Muscle layer of colon (tissue), 2 donors: ENCODE results near the gene SDHAF4.
"Not testable (repeated sequence)": the region's sequence is repeated elsewhere in the genome, so short reads cannot be mapped to it uniquely, and the experiment has no call there.

Source experiments
- H3K27ac ChIP-seq: one replicate; pipeline ENCODE4 v1.7.0; 2013; ENCODE audit warnings: low read depth, mild to moderate bottlenecking, low read length, moderate library complexity
- H3K27me3 ChIP-seq, 2 donors: one replicate each; pipeline ENCODE4 v1.7.0; 2013; ENCODE audit warnings: low read length in 2 of 2, mild to moderate bottlenecking in 2 of 2; ENCODE audit not compliant: insufficient read depth in 2 of 2, control insufficient read depth in 1 of 2
- H3K36me3 ChIP-seq: one replicate; pipeline ENCODE4 v1.7.0; 2013; ENCODE audit warnings: mild to moderate bottlenecking, low read length; ENCODE audit not compliant: insufficient read depth
- H3K4me1 ChIP-seq: one replicate; pipeline ENCODE4 v1.7.0; 2013; ENCODE audit warnings: mild to moderate bottlenecking, low read length; ENCODE audit not compliant: insufficient read depth
- H3K4me3 ChIP-seq, 2 donors: one replicate each; pipeline ENCODE4 v1.7.0; 2013; ENCODE audit warnings: low read length in 2 of 2, low read depth in 1 of 2, mild to moderate bottlenecking in 1 of 2, moderate library complexity in 1 of 2
- H3K9ac ChIP-seq: one replicate; pipeline ENCODE4 v1.7.0; 2013; ENCODE audit warnings: low read length
- H3K9me3 ChIP-seq: one replicate; pipeline ENCODE4 v1.7.0; 2013; ENCODE audit warnings: mild to moderate bottlenecking, low read length
- donor health status: abdominal sarcoma.
- donor health status: Adenocarcinoma of cecum.

Gene SDHAF4

DNA sequence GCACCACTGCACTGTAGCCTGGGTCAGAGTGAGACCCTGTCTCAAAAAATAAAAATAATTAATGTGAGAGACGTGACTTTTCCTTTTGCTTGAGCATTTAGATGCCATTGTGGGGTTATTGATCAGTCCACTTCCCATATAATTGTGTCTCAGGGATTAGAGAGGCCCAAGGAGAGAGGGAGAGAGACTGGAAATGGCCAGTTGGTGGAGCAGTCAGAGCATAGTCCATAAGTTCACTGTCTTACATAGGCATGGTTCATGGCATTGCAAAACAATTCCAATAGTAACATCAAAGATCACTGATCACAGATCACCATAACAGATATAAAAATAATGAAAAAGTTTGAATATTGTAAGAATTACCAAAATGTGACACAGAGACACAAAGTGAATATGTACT, 15.2 kb upstream of the SDHAF4 start:
- Histone ChIP-seq H3K9me3 (no peaks in the 10 kb centered on the region), H3K4me3 (no peak overlapping the region), H3K9ac (no peak overlapping the region), H3K27me3 (no peaks in the 10 kb centered on the region), H3K36me3 (no peaks in the 10 kb centered on the region), H3K27ac (no peak overlapping the region), H3K4me1 (no peaks in the 10 kb centered on the region)

DNA sequence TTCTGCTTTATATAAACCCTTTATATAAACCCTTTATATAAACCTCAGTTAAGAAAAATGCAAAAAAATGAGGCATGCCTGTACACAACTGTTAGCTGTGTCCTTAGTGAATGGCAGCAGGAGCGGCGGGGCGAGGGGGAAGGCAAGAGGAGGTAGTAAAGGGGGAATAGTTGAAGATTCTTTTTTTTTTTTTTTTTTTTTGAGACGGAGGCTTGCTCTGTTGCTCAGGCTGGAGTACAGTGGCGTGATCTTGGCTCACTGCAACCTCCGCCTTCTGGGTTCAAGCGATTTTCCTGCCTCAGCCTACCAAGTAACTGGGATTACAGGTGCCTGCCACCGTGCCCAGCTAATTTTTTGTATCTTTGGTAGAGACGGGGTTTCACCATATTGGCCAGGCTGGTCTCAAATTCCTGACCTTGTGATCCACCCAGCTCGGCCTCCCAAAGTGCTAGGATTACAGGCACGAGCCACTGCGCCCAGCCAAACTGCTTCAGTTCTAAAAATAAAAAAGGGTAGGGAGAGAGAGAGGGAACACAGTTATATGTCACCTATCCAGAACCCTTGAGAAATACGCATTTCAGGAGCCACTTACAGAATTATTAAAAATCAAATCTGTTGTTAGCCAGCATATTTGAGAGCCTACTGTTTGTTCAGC, 14.3 kb upstream of the SDHAF4 start:
- not testable (repeated sequence) for H3K4me1 ChIP-seq, H3K9me3 ChIP-seq, H3K36me3 ChIP-seq, H3K27me3 ChIP-seq, H3K4me3 ChIP-seq, H3K9ac ChIP-seq, H3K27ac ChIP-seq

DNA sequence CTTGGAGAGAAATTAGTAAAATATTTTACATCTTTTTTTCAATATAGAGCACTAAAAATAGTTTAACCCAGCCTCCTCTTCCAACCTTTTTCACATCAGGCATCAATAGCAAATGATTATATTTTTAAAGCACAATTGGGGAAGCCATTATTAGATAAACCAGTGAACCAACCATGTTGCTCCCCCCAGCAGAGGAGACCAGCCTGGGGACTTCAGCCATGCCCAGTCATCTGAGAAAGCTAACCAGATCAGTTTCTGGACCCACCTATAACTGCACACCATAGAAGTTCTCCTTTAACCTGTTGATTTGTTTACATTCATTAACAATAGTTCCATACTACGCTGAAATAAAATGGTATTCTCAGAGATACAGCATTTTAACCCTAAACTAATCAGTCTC, 13.8 kb upstream of the SDHAF4 start:
- H3K4me1 ChIP-seq: no peaks in the 10 kb centered on the region
- H3K9ac ChIP-seq: no peak overlapping the region

DNA sequence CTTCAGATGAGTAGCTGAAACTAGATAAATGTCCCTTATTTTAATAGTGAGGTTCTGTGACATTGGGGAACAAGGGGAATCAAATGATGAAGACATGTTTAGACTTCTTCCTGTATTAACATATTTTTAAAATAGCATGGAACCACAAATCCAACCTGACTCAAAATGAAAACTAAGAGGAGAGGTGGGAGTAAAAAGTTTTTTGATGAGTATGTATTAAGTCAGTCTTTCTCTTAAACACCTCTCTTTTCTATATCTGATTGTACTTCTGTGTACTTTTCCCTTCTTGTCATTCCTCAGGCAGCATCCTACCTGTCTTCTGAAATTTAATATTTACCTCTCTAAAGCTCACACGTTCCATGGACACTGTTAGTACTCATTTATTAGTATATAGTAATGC, 8.7 kb upstream of the SDHAF4 start:
- Histone ChIP-seq H3K36me3 (no peaks in the 10 kb centered on the region), H3K4me1 (no peaks in the 10 kb centered on the region), H3K27ac (no peak overlapping the region), H3K9me3 (no peaks in the 10 kb centered on the region), H3K9ac (no peak overlapping the region), H3K4me3 (no peak overlapping the region), H3K27me3 (no peaks in the 10 kb centered on the region)

More for the DNA sequence above, 13.8 kb upstream of the SDHAF4 start:
- no peak overlapping the region for H3K27ac ChIP-seq
- no peaks in the 10 kb centered on the region for H3K27me3 ChIP-seq
- H3K4me3 ChIP-seq: no peak overlapping the region
- H3K9me3 ChIP-seq: no peaks in the 10 kb centered on the region
- no peaks in the 10 kb centered on the region for H3K36me3 ChIP-seq

DNA sequence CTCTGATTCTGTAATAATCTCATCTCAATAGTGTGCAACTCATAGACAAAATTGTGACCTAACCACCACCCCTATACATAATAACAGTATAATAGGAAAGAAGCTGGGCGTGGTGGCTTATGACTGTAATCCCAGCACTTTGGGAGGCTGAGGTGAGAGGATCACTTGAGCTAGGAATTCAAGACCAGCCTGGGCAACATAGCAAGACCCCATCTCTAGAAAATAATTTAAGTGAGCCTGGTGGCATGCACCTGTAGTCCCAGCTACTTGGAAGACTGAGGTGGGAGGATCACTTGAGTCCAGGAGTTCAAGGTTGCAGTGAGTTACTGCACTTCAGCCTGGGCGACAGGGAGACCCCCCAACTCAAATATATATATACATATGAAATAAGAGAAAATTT, 4.3 kb upstream of the SDHAF4 start:
- H3K9ac ChIP-seq, H3K4me1 ChIP-seq, H3K36me3 ChIP-seq, H3K27ac ChIP-seq, H3K27me3 ChIP-seq, H3K4me3 ChIP-seq, H3K9me3 ChIP-seq: not testable (repeated sequence)

DNA sequence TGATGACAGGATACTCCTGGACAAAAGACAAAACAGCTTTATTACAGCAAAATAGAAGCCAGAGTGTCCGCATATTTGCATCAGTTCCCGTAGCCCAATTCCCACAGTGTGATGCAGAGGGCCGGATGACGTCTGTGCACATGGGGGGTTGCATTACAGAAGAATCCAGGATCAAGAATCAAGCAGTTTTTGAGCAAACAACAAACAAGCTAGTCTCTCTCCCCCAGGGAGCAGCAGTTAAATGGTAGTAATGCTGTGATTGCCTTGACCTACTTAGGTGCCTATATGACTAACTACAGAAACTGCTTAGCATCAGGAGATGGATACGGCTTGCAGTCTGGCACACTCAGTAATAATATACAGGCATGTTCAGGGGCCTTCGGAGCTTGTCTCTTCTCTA, 3.2 kb upstream of the SDHAF4 start:
- H3K4me3 ChIP-seq: no peak overlapping the region
- H3K9ac ChIP-seq: no peak overlapping the region

DNA sequence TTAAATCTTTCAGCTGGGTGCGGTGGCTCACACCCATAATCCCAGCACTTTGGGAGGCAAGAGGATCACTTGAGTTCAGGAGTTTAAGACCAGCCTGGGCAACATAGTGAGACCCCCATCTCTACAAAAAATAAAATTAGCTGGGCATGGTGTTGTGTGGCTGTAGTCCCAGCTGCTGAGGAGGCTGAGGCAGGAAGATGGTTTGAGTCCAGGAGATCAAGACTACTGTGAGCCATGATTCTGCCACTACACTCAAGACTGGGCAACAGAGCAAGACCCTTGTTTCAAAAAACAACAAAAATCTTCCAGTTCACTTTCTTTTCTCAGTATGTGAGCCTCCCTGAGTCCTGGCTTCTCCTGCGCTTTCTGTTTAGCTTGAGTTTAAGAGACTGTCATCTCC, 7.9 kb downstream of the SDHAF4 start:
- Histone ChIP-seq H3K27ac (no peak overlapping the region), H3K27me3 (no peaks in the 10 kb centered on the region), H3K9ac (no peak overlapping the region), H3K9me3 (no peaks in the 10 kb centered on the region), H3K4me3 (no peak overlapping the region), H3K36me3 (no peaks in the 10 kb centered on the region), H3K4me1 (no peaks in the 10 kb centered on the region)

More for the DNA sequence above, 3.2 kb upstream of the SDHAF4 start:
- Histone ChIP-seq H3K27me3 (no peaks in the 10 kb centered on the region), H3K4me1 (peaks cover 6% of the 10 kb centered on the region), H3K36me3 (no peaks in the 10 kb centered on the region), H3K9me3 (no peaks in the 10 kb centered on the region), H3K27ac (no peak overlapping the region)

DNA sequence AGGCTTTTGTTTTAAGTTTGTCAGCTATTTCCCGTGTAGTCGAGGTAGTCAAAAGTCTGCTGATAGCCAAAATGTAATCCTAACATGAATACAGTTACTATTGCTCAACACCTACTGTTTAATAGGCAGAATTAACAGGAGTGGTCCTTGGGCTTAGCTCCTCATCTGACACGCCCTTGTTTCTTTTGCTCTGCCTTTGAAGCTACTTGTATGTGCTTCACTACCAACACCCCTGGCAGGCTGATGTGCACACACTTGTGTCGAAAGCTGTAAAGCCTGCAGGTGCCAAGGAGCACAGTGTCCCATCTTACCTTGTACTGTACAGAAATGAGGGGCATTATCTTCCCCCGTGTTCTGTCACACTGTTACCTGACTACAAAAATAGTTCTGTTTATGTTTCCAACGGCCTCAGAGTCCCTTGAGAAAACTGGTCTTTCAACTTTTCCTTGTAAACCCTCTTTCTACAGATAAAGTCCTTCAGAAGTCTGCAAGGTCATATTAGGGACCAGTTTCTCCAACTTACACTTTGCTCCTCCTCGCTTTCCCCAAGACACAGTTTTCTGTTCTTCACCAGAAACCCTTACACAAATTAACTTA, 9.3 kb downstream of the SDHAF4 start:
- no peaks in the 10 kb centered on the region for H3K36me3 ChIP-seq
- no peak overlapping the region for H3K27ac ChIP-seq
- H3K4me1 ChIP-seq: no peaks in the 10 kb centered on the region
- H3K9ac ChIP-seq: no peak overlapping the region
- no peaks in the 10 kb centered on the region for H3K27me3 ChIP-seq
- H3K9me3 ChIP-seq: no peaks in the 10 kb centered on the region
- no peak overlapping the region for H3K4me3 ChIP-seq

DNA sequence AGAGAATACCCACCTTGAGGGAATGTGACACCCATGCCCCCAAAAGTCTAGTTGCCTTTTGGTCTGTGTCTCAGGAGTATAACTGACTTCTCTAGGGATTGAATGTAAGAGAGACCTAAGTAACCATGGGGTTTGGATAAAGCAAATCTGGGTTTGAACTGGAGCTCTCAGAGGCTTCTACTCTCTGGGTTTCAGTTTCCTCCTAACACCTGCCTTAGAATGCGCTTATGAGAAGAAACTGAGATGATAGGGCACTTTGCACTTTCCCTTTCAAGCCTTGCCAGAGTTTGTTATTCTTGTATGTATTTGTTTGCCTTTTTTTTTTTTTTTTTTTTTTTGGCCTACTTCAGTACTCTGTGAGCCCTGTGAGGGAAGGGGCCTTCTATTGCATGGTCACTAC, 19.4 kb downstream of the SDHAF4 start:
- Histone ChIP-seq H3K9me3 (no peaks in the 10 kb centered on the region), H3K4me1 (no peaks in the 10 kb centered on the region), H3K27ac (no peak overlapping the region), H3K36me3 (peaks cover 16% of the 10 kb centered on the region), H3K4me3 (no peak overlapping the region), H3K9ac (no peak overlapping the region), H3K27me3 (no peaks in the 10 kb centered on the region)

DNA sequence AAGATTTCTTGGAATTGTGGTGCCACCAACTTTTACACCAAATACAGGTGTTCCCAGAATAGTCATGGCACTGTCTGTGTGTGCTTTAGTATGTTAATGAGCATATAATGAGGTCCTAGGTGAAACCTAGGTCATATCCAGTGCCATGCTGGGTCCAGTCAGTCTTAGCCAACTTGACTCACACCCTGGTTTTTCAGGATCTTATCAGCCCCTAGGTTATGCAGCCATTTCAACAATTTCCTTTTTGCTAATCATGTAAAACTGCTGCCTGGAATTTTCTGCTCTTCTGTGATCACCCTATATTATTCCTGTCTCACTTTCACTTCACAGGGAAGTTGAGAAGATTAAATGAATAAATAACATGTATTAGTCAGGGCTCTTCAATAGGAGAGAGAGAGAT, 23.7 kb downstream of the SDHAF4 start:
- Histone ChIP-seq H3K4me1 (no peaks in the 10 kb centered on the region), H3K9me3 (no peaks in the 10 kb centered on the region), H3K9ac (no peak overlapping the region), H3K4me3 (no peak overlapping the region), H3K27me3 (no peaks in the 10 kb centered on the region), H3K36me3 (peaks cover 5% of the 10 kb centered on the region), H3K27ac (no peak overlapping the region)

DNA sequence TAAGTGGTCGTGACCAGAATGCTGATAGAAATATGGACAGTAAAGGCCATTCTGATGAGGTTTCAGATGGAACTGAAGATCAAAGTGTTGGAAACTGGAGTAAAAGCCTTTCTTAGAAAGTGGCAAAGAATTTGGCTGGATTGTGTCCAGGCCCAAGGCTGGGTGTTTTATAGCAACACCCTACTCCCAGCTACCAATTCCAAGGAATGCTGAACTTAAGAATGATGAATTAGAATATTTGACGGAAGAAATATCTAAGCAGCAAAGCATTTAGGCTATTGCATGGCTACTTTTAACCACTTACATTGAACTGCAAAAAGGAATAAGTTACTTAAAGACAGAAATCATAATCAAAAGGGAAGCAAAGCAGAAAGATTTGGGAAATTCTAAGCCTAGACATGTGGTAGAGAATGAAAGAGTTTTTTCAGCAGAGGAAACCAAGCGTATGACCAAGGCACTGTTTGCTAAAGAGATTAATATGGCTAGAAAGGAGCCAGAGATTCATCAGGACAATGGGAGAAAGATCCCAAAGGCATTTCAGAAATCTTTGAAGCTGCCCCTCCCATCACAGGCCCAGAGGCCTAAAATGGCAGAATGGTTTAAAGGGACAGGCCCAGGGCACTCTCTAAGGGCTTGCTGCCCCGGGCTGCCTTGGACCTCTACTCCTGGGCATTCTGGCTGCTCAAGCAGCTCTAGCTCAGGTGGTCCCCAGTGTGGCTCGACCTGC, 25.8 kb downstream of the SDHAF4 start:
- Histone ChIP-seq H3K36me3 (no peaks in the 10 kb centered on the region), H3K27ac (no peak overlapping the region), H3K27me3 (no peaks in the 10 kb centered on the region), H3K9me3 (no peaks in the 10 kb centered on the region), H3K4me1 (no peaks in the 10 kb centered on the region), H3K4me3 (no peak overlapping the region), H3K9ac (no peak overlapping the region)

DNA sequence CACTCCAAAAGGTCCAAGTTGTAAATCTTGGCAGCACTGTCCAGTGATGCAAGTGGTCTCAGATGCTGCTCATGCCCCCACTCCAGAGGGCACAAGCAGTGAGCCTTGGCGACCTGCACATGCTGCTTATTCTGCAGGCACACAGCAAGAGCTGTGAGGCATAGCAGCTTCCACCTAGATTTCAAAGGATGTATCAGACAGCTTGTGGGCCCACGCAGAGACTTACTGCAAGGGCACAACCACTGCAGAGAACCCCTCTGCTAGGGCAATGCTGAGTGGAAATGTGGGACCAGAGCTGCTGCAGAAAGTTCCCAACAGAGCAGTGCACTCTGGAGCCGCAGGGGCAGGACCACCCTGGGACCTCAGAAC, 26.4 kb downstream of the SDHAF4 start:
- H3K27ac ChIP-seq: no peak overlapping the region
- H3K9ac ChIP-seq: no peak overlapping the region
- no peaks in the 10 kb centered on the region for H3K36me3 ChIP-seq
- H3K4me3 ChIP-seq: no peak overlapping the region
- no peaks in the 10 kb centered on the region for H3K9me3 ChIP-seq
- no peaks in the 10 kb centered on the region for H3K27me3 ChIP-seq
- no peaks in the 10 kb centered on the region for H3K4me1 ChIP-seq
